Measurements from ENCODE around the gene KCNQ1OT1. TPM values are rescaled to one million over a fixed set of nuclear protein-coding genes. Genes with fewer than 3 reads are reported as not detected.

Gene KCNQ1OT1
- total RNA-seq, 1 experiment from 2014 or later: 1.2 TPM

DNA sequence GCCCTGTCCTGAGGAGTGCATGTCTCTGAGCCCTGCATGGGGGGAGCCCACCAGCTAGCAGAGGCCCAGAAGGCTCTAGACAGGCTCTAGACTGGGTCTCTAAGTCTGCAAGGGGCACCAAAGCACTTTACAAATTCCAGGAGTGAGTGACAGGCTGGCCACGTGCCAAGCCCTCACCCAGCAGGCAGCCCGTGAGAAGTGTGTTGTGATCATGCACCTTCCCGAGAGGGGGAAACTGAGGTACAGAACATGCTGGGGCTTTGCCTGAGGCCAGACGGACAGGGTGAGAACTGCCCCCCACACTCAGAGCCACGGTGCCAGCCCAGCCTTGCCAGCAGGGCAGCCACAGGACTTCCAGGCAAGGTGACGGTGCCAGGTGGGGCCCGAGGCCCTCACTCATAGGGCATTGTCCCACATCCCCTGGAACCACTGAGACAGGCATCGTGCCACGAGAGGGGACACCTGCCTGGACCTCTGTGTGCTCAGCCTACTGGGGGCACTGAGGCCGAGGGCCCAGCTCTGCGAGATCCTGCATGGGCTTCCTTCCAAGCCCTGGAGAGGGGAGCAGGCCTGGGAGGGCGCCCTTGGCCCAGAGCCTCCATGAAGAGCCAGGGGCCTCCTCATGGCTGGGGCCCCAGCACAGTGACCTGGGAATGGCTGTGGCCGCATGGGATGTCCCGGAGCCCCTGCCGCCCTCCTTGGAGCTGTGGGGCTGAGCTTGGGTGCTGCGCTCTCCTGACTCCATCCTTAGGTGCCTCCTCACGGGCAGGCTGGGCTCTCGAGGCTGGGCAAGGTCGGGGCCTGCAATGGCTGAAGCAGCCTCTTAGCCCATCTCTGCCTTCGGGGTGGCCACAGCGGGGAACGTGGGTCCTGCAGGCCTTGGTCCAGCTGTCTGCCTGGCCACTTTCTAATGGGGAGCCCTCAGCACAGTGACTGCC is 121.5 kb downstream of the KCNQ1OT1 start:
- Histone ChIP-seq H3K27me3 (ENCODE audit: insufficient read depth, low read length) (no peaks in the 10 kb centered on the region; the same call in 1 of the 2 replicates), H3K79me2 (ENCODE audit: insufficient read depth, low read length) (no peaks in the 10 kb centered on the region), H3K9ac (ENCODE audit: extremely low read depth, insufficient read length, low read length) (no peak overlapping the region), H3K18ac (ENCODE audit: insufficient read length, low read depth, low read length) (no peak overlapping the region), H3K4me1 (ENCODE audit: insufficient read depth, low read length) (no peaks in the 10 kb centered on the region), H3K23ac (ENCODE audit: insufficient read length, low read depth, low read length) (no peak overlapping the region), H3K23me2 (ENCODE audit: insufficient read length, low read depth, low read length, poor library complexity, severe bottlenecking) (no peaks in the 10 kb centered on the region), H3K4ac (ENCODE audit: low read depth, low read length) (no peak overlapping the region), H3K9me3 (ENCODE audit: control insufficient read depth, low read depth, low read length) (no peaks in the 10 kb centered on the region), H4K91ac (ENCODE audit: insufficient read length, low read depth, low read length) (no peak overlapping the region), H3K4me2 (ENCODE audit: insufficient read depth, insufficient read length, low read length) (no peak overlapping the region), H2BK20ac (ENCODE audit: low read depth, low read length, poor library complexity, severe bottlenecking) (no peak overlapping the region), H2BK5ac (ENCODE audit: insufficient read length, low read length) (no peak overlapping the region), H3K56ac (ENCODE audit: insufficient read length, low read depth, low read length) (no peak overlapping the region), H2BK120ac (ENCODE audit: low read depth, low read length, poor library complexity, severe bottlenecking) (no peak overlapping the region), H2BK15ac (ENCODE audit: low read depth, low read length) (no peak overlapping the region), H3T11ph (ENCODE audit: low read length) (no peak overlapping the region), H4K8ac (replicated peaks; ENCODE audit: insufficient read length, low read depth, low read length) (no peak overlapping the region), H2AK5ac (ENCODE audit: insufficient read length, low read length) (no peak overlapping the region), H3K79me1 (ENCODE audit: insufficient read depth, low read depth, low read length, poor library complexity, severe bottlenecking) (no peaks in the 10 kb centered on the region), H2BK12ac (ENCODE audit: insufficient read length, low read depth, low read length) (no peak overlapping the region), H4K20me1 (ENCODE audit: control insufficient read depth, insufficient read depth, insufficient read length) (no peaks in the 10 kb centered on the region), H2AFZ (ENCODE audit: low read length) (no peak overlapping the region), H3K27ac (ENCODE audit: insufficient read length, low read depth, low read length) (no peak overlapping the region), H3K14ac (ENCODE audit: insufficient read depth, low read length) (no peak overlapping the region; the same call in 1 of the 2 replicates), H4K5ac (ENCODE audit: insufficient read length, low read depth, low read length) (no peak overlapping the region)
- Mint-ChIP-seq H3K9me3 (no peaks in the 10 kb centered on the region), H3K4me3 (no peak overlapping the region), H3K36me3 (ENCODE audit: insufficient read depth in 1 of 3, low read depth in 3 of 3) (no peaks in the 10 kb centered on the region), H3K4me1 (peaks cover 2 to 7% of the 10 kb centered on the region in 2 experiments; a peak in 2 of 4 replicates), H3K27me3 (ENCODE audit: low read depth) (peaks cover 71% of the 10 kb centered on the region), H3K27ac (no peak overlapping the region; a peak in 1 of 7 replicates)
- peak; percentile 21 for DNase-seq
- WGBS (ENCODE audit: extremely low coverage, insufficient read length, low lambda C conversion rate): no CpG with 5 or more reads among the region's 22 CpGs
- TF ChIP-seq, protein P1, sequence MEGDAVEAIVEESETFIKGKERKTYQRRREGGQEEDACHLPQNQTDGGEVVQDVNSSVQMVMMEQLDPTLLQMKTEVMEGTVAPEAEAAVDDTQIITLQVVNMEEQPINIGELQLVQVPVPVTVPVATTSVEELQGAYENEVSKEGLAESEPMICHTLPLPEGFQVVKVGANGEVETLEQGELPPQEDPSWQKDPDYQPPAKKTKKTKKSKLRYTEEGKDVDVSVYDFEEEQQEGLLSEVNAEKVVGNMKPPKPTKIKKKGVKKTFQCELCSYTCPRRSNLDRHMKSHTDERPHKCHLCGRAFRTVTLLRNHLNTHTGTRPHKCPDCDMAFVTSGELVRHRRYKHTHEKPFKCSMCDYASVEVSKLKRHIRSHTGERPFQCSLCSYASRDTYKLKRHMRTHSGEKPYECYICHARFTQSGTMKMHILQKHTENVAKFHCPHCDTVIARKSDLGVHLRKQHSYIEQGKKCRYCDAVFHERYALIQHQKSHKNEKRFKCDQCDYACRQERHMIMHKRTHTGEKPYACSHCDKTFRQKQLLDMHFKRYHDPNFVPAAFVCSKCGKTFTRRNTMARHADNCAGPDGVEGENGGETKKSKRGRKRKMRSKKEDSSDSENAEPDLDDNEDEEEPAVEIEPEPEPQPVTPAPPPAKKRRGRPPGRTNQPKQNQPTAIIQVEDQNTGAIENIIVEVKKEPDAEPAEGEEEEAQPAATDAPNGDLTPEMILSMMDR (conservative IDR thresholded peaks at IDR 0.05): no peak
